Activated CD8-positive, alpha-beta memory T cell treated with anti-CD3 and anti-CD28 coated beads for 1 hour (primary cell): Measurements from ENCODE around the gene SCAMP3.

Experiments used
- DNase-seq, 2 donors: peaks; one replicate each; pipeline ENCODE4 v3.0.0-alpha.2; 2020; ENCODE audit warnings: low read depth in 1 of 2; ENCODE audit errors: extremely low read depth in 1 of 2

The SCAMP3 gene

GRCh38 chr1:155207806-155208540, 54.2 kb downstream of the SCAMP3 start, which contains the start of gene THBS3:
Gene THBS3 (minus strand): TSS chr1:155207897. CDS start chr1:155207876, 21 bp downstream.
- no peak for DNase-seq

- peak; percentile 84 to 87 for DNase-seq
Measured at GRCh38 chr1:155206891-155207805, 55.0 kb downstream of the SCAMP3 start.
